ENCODE results near the gene TMEM143. TPM values are rescaled to one million over a fixed set of nuclear protein-coding genes. Genes with fewer than 3 reads are reported as not detected.

The TMEM143 gene
- total and polyA plus RNA-seq, 2 of the 8 experiments (the other 6 are each of a cell fraction or from before 2014, with no cell fraction given), result 14.2 to 19.1 TPM

GRCh38 chr19:48348045-48348444 is 15.7 kb downstream of the TMEM143 start:
- Histone ChIP-seq H4K91ac (replicated peaks; ENCODE audit: insufficient read length, low read length) (no peak overlapping the region), H3K27ac (ENCODE audit: low read depth, low read length) (no peak overlapping the region), H2BK5ac (ENCODE audit: low read depth, low read length) (no peak overlapping the region), H3K4me2 (ENCODE audit: insufficient read depth in 1 of 2, low read depth in 2 of 2, low read length in 2 of 2) (no peak overlapping the region), H3K4me1 (replicated peaks in 1 of 4; ENCODE audit: control insufficient read depth in 3 of 4, insufficient read depth in 4 of 4, low read length in 3 of 4) (peaks cover 0 to 2% (median 0%) of the 10 kb centered on the region in 4 experiments; a peak in 1 of 7 replicates), H3K4me3 (ENCODE audit: extremely low read depth in 1 of 4, insufficient read depth in 2 of 4, low read depth in 3 of 4, low read length in 4 of 4) (no peak overlapping the region), H3K14ac (ENCODE audit: insufficient read length) (no peak overlapping the region), H3K27me3 (replicated peaks in 1 of 4; ENCODE audit: control insufficient read depth in 3 of 4, extremely low read depth in 1 of 4, insufficient read depth in 3 of 4, low read length in 3 of 4) (no peaks in the 10 kb centered on the region), H3K79me2 (ENCODE audit: control insufficient read depth in 1 of 2, insufficient read depth in 2 of 2, low read length in 2 of 2) (no peaks in the 10 kb centered on the region), H3K36me3 (ENCODE audit: control insufficient read depth in 2 of 4, insufficient read depth in 4 of 4, low read length in 3 of 4) (no peaks in the 10 kb centered on the region), H3K18ac (ENCODE audit: extremely low read depth, low read length) (no peak overlapping the region), H3K23me2 (ENCODE audit: low read depth, low read length) (no peaks in the 10 kb centered on the region), H4K20me1 (replicated peaks in 1 of 2; ENCODE audit: control insufficient read depth in 1 of 2, insufficient read depth in 2 of 2, low read length in 2 of 2) (no peaks in the 10 kb centered on the region), H2BK12ac (ENCODE audit: low read depth, low read length) (no peak overlapping the region), H3K79me1 (ENCODE audit: low read depth, low read length) (no peaks in the 10 kb centered on the region), H3K56ac (replicated peaks; ENCODE audit: insufficient read length, low read depth, low read length) (no peak overlapping the region), H3K23ac (ENCODE audit: insufficient read length) (no peak overlapping the region), H3K4ac (replicated peaks; ENCODE audit: insufficient read length, low read depth, low read length) (no peak overlapping the region), H2BK15ac (ENCODE audit: low read length) (no peak overlapping the region), H4K5ac (ENCODE audit: insufficient read length, low read depth, low read length) (no peak overlapping the region), H3K9me3 (ENCODE audit: insufficient read depth in 2 of 2, low read depth in 1 of 2, low read length in 1 of 2) (no peaks in the 10 kb centered on the region), H4K8ac (ENCODE audit: extremely low read depth, insufficient read depth, low read length) (no peak overlapping the region), H2AFZ (ENCODE audit: low read length) (no peak overlapping the region), H2BK20ac (ENCODE audit: low read length) (no peak overlapping the region), H2AK5ac (ENCODE audit: low read depth, low read length) (no peak overlapping the region), H3K9ac (replicated peaks in 1 of 4; ENCODE audit: extremely low read depth in 1 of 4, low read depth in 3 of 4, low read length in 3 of 4) (no peak overlapping the region; a peak in 1 of 7 replicates), H2BK120ac (replicated peaks; ENCODE audit: low read depth, low read length) (no peak overlapping the region)
- POLR2A ChIA-PET (ENCODE audit: partially characterized antibody), result interaction anchor here (0.6 to 0.9 kb wide), 2 partner anchors 19 to 90 kb away, joined by 3 to 4 read pairs; no protein-coding TSS in a partner anchor
- DNase-seq (ENCODE audit: low read depth in 1 of 2, low spot score in 2 of 2), result no peak
- FAIRE-seq, result no peak
- WGBS, 2 experiments (ENCODE audit: extremely low coverage in 1 of 2, insufficient coverage in 1 of 2, insufficient read length in 1 of 2, insufficient replicate concordance in 2 of 2, low coverage in 1 of 2, low lambda C conversion rate in 2 of 2, missing lambda C conversion rate in 1 of 2), result 94% methylated on average over 5 of the region's 5 CpGs; no CpG with 5 or more reads in 1 of the 2 experiments
- CTCF ChIA-PET (ENCODE audit: partially characterized antibody), result interaction anchor here (0.7 to 3.8 kb wide), 2 partner anchors 9 to 279 kb away, joined by 4 to 29 read pairs; no protein-coding TSS in a partner anchor
- no peak for TF ChIP-seq KDM1A (IDR thresholded peaks at IDR 0.05; ENCODE audit: borderline replicate concordance, low read length)
- TF ChIP-seq KDM5A (IDR thresholded peaks at IDR 0.05; ENCODE audit: low read length), result no peak
- TF ChIP-seq POU5F1 (IDR thresholded peaks at IDR 0.05; ENCODE audit: low read depth, low read length), result no peak
- TF ChIP-seq BACH1 (IDR thresholded peaks at IDR 0.05; ENCODE audit: low read length), result no peak
